ENCODE results near the gene ANO10.
"Not testable (repeated sequence)": the region's sequence is repeated elsewhere in the genome, so short reads cannot be mapped to it uniquely, and the experiment has no call there.

Gene ANO10

GRCh38 chr3:43465109-43465508, 156.7 kb downstream of the ANO10 start:
- DNase-seq, result no peak

- DNase-seq, result not testable (repeated sequence)
Measured at GRCh38 chr3:43462566-43462965, 159.2 kb downstream of the ANO10 start.

- no peak for DNase-seq
Measured at GRCh38 chr3:43461345-43461744, 160.5 kb downstream of the ANO10 start.

GRCh38 chr3:43457038-43457437, 164.8 kb downstream of the ANO10 start:
- DNase-seq, result not testable (repeated sequence)

- no peak for DNase-seq
Measured at GRCh38 chr3:43455233-43455632, 166.6 kb downstream of the ANO10 start.

GRCh38 chr3:43453981-43454380, 167.8 kb downstream of the ANO10 start:
- DNase-seq, result no peak

GRCh38 chr3:43451670-43452254, 170.0 kb downstream of the ANO10 start:
- DNase-seq, result no peak

- DNase-seq, result no peak
Measured at GRCh38 chr3:43448098-43448497, 173.7 kb downstream of the ANO10 start.

GRCh38 chr3:43445820-43446219, 176.0 kb downstream of the ANO10 start:
- no peak for DNase-seq

GRCh38 chr3:43442872-43443395, 178.9 kb downstream of the ANO10 start:
- no peak for DNase-seq

GRCh38 chr3:43436507-43437140, 185.2 kb downstream of the ANO10 start:
- no peak for DNase-seq

GRCh38 chr3:43435706-43436105, 186.1 kb downstream of the ANO10 start:
- DNase-seq, result no peak

- no peak for DNase-seq
Measured at GRCh38 chr3:43434431-43434830, 187.4 kb downstream of the ANO10 start.

GRCh38 chr3:43432462-43432861, 189.3 kb downstream of the ANO10 start:
- no peak for DNase-seq

- no peak for DNase-seq
Measured at GRCh38 chr3:43426388-43426787, 195.4 kb downstream of the ANO10 start.

- no peak for DNase-seq
Measured at GRCh38 chr3:43425829-43426228, 196.0 kb downstream of the ANO10 start.

- DNase-seq, result no peak
Measured at GRCh38 chr3:43423639-43424038, 198.2 kb downstream of the ANO10 start.

GRCh38 chr3:43423142-43423541, 198.7 kb downstream of the ANO10 start:
- DNase-seq, result no peak

- no peak for DNase-seq
Measured at GRCh38 chr3:43418601-43419272, 203.1 kb downstream of the ANO10 start.

GRCh38 chr3:43417133-43417532, 204.7 kb downstream of the ANO10 start:
- DNase-seq, result no peak

GRCh38 chr3:43415088-43415487, 206.7 kb downstream of the ANO10 start:
- no peak for DNase-seq

- DNase-seq, result no peak
Measured at GRCh38 chr3:43413676-43414368, 208.0 kb downstream of the ANO10 start.

- DNase-seq, result no peak
Measured at GRCh38 chr3:43411429-43411828, 210.4 kb downstream of the ANO10 start.

GRCh38 chr3:43410592-43410991, 211.2 kb downstream of the ANO10 start:
- DNase-seq, result no peak
